GM12864 (cell line): ENCODE measurements around the gene PDE7B.

Experiments used
- DNase-seq: peaks from one replicate; pipeline ENCODE4 v3.0.0-alpha.2; 2011; ENCODE audit warnings: low read depth
- H3K4me3 ChIP-seq: 2 replicates; pipeline ENCODE4 v1.5.1; 2011; ENCODE audit warnings: mild to moderate bottlenecking, low read depth, low read length, control low read depth
- TF ChIP-seq, protein P1 (sequence below): IDR thresholded peaks from 2 replicates; pipeline ENCODE4 v1.5.1; 2011; ENCODE audit warnings: low read depth, mild to moderate bottlenecking, moderate library complexity, low read length, control low read depth, inconsistent platforms; ENCODE audit errors: missing control alignments

The PDE7B gene

DNA sequence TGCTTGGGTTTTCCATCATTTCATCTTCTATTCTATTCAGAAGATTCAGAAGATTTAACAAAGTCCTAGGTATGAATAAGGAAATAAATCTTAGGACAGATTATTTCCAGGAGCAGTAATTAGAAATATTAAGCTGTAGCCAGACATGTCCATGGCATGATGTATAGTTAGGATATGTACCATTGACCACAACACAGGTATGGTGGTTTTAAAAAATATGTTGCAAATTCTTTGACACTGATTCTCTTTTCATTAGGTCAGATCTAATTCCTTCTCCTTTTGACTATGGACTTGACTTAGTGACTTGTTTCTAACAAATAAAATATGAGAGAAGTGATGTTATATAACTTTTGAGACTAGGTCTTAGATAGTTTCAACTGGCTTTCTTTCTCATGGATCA is 23.5 kb upstream of the PDE7B start:
- no peak overlapping the region for H3K4me3 ChIP-seq
- TF ChIP-seq, protein P1, sequence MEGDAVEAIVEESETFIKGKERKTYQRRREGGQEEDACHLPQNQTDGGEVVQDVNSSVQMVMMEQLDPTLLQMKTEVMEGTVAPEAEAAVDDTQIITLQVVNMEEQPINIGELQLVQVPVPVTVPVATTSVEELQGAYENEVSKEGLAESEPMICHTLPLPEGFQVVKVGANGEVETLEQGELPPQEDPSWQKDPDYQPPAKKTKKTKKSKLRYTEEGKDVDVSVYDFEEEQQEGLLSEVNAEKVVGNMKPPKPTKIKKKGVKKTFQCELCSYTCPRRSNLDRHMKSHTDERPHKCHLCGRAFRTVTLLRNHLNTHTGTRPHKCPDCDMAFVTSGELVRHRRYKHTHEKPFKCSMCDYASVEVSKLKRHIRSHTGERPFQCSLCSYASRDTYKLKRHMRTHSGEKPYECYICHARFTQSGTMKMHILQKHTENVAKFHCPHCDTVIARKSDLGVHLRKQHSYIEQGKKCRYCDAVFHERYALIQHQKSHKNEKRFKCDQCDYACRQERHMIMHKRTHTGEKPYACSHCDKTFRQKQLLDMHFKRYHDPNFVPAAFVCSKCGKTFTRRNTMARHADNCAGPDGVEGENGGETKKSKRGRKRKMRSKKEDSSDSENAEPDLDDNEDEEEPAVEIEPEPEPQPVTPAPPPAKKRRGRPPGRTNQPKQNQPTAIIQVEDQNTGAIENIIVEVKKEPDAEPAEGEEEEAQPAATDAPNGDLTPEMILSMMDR: no peak
- DNase-seq: no peak

DNA sequence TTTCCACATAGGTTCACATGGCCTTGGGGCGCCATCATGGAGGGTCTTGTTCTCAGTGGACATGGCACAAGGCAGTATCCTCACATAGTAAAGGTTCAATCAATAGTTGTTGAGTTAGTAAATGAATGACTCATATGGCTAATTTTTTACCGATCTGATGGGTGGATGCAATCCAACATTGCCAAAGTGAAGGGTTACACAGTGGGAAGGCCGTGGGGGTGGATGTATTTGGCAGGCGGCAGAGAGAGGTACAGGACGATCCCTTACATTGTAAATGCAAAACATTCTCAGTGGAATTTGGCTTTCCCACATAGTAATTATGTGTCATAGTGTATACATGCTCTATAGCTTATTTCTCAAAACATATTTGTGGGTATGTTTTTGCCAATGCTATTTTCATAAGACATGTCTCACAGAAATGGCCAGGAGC is 21.0 kb upstream of the PDE7B start:
- no peak for DNase-seq
- TF ChIP-seq, protein P1: no peak

DNA sequence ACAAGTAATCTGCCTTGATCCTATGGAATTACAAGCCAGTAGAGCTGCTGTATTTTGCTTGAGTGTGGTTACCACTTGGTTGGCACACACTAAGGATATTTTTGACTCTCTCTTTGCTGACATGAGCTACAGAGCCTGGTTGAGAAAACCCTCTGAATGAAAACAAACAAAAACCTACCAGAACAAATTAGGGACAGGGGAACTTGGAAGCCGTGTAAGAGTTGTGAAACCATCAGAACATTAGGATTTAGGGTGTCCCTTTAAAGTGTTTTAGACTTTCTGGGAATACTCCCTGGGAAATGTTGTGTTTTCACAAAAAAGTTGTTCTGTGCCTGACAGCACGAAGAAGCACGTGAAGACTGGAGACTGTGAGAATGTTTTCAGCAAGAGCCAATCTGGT is 20.5 kb upstream of the PDE7B start:
- DNase-seq: no peak
- no peak overlapping the region for H3K4me3 ChIP-seq
- TF ChIP-seq, protein P1: no peak

More for the DNA sequence above, 21.0 kb upstream of the PDE7B start:
- no peak overlapping the region for H3K4me3 ChIP-seq

DNA sequence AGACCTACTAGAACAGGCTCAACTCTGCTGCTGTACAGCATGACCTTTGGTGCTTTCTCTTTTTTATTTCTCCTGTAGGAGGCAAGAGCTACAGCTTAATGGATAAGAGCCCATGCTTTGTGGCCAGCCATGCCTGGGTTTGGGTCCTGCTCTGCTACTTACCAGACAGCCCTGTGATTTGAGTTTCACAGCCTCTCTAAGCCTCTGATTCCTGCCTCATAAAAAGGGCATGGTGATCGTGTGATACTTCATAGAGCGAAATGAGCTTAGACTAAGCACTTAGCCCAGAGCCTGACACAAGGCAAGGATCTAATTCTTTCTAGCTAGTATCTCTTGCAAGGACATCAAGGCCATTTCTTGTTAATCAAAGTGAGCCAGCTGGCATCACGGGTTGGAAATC is 19.3 kb upstream of the PDE7B start:
- no peak overlapping the region for H3K4me3 ChIP-seq
- TF ChIP-seq, protein P1: no peak
- DNase-seq: no peak

DNA sequence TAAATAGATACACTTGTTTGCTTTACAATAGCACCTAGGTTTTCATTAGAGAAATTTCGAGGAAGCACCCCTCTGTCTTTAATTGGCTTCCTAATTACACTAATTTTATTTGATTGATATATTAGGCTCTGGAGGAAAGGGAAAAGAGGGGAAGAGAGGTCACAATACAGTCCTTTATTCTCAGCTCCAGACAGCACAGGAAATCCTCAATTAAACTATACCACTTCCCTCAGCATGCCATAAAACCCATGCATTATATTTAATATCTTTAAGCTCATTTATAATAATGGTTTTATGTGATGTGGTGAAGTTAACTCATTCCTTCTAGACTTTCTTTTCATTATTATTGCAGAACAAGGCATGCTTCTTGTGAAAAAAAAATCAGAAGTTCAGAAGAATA is 17.7 kb upstream of the PDE7B start:
- TF ChIP-seq, protein P1: no peak
- no peak for DNase-seq
- no peak overlapping the region for H3K4me3 ChIP-seq

DNA sequence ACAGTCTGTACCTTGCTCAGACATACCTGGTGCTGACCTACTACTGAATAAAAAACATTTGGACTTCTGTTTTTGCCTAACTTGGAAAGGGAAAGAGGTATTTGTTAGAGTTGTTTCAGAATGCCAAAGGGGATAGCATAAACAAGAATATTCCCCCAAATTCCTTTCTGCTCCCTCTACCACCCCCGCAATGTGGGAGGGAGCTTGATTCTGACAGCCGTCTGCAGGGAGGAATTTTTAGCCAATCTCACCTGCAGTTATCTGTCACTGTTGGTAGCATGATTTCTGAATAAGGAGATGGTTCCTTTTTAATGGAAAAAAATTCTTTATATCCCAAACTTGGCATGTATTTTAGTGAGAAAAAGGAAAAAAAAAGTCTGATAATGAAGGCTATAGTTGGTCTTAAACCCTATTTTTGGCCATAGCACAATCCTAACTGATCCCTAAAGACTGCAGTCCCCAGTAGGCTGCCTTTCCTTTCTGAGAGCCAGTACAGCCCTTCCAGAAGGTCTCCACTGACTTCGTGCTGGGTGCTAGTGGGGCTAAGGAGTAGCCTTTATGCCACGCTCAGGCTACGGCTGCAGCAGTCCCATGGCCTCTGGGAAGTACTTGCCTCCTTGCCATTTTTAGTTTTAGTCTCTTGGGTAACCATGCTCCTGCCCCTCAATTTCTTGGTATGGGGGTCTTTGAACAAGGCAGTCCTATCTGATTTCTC is 13.6 kb upstream of the PDE7B start:
- DNase-seq: no peak
- TF ChIP-seq, protein P1: no peak

DNA sequence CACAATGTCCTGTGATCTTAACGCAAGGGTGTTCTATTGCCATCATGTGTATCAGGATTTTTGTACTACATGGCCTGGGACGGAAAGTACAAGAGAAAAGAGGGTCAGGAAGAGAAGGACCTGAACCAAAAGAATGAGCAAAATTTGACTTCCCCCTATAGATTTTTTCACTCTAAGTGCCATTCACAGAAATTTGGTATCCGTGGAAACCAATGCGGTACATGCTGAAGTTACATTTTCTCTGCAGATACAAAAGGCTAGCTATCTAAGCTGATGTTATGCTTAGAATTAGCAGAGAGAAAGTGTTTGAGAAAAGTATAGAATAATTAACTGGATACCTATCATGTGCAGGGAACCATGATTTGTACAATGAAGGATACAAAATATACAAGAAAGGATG is 12.4 kb upstream of the PDE7B start:
- H3K4me3 ChIP-seq: no peak overlapping the region
- DNase-seq: no peak
- TF ChIP-seq, protein P1: no peak

More for the DNA sequence above, 13.6 kb upstream of the PDE7B start:
- H3K4me3 ChIP-seq: no peak overlapping the region
